RWPE2 (cell line): ENCODE measurements around the gene TMEM143.

ENCODE experiments used
- ATAC-seq: fragments of 200-7000 bp; cut with Tn5 transposase; 3 replicates; pipeline ENCODE4 v1.9.1; 2021; ENCODE audit warnings: low read depth
- DNase-seq: peaks from one replicate; pipeline ENCODE4 v3.0.0-alpha.2; 2020; ENCODE audit warnings: low spot score
- H3K27ac ChIP-seq: fragments of 450-650 bp; 2 replicates; pipeline ENCODE4 v1.5.1; 2017; ENCODE audit warnings: mild to moderate bottlenecking; ENCODE audit not compliant: poor library complexity, severe bottlenecking
- H3K27me3 ChIP-seq: fragments of 250-450 bp; sonication (Bioruptor Pico); 2 replicates; pipeline ENCODE4 v1.5.1; 2021; ENCODE audit warnings: mild to moderate bottlenecking, moderate library complexity; ENCODE audit not compliant: insufficient read depth, poor library complexity, severe bottlenecking
- H3K36me3 ChIP-seq: fragments of 250-450 bp; sonication (Bioruptor Pico); 2 replicates; pipeline ENCODE4 v1.5.1; 2020; ENCODE audit warnings: low read depth, mild to moderate bottlenecking, moderate library complexity
- H3K4me1 ChIP-seq: fragments of 250-450 bp; sonication (Bioruptor Pico); 2 replicates; pipeline ENCODE4 v1.5.1; 2021; ENCODE audit warnings: mild to moderate bottlenecking, moderate library complexity; ENCODE audit not compliant: insufficient read depth, poor library complexity, severe bottlenecking
- H3K4me3 ChIP-seq: fragments of 250-450 bp; sonication (Bioruptor Pico); 2 replicates; pipeline ENCODE4 v1.5.1; 2021; ENCODE audit warnings: mild to moderate bottlenecking, moderate library complexity; ENCODE audit not compliant: severe bottlenecking
- H3K9me3 ChIP-seq: fragments of 250-450 bp; sonication (Bioruptor Pico); 2 replicates; pipeline ENCODE4 v1.5.1; 2021; ENCODE audit warnings: mild to moderate bottlenecking, moderate library complexity; ENCODE audit not compliant: severe bottlenecking
- CTCF ChIP-seq: fragments of 450-650 bp; IDR thresholded peaks from one replicate; pipeline ENCODE4 v1.5.1; 2017; ENCODE audit warnings: mild to moderate bottlenecking, moderate library complexity; ENCODE audit not compliant: poor library complexity, severe bottlenecking

TMEM143 gene

DNA sequence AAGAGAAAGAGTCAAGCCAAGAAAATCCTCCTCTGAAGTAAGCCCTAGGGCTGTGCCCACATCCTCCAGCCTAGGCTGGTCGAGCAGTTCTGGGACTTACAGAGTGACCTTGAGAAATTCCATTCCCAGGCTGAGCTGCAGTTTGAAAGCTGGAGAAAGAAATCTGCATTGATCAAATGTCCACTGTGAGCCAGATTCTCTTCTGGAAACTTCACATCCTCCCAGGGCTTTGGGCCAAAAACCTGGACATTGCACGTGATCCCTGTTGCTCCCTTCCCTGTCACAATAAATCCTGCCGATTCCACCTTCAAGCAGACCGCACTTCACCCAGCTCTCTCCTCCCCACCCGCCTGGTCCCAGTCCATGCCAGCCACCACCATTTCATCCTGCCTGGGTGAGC, 15.7 kb downstream of the TMEM143 start:
- Histone ChIP-seq H3K27ac (no peak overlapping the region), H3K27me3 (no peaks in the 10 kb centered on the region), H3K4me1 (no peaks in the 10 kb centered on the region), H3K36me3 (no peaks in the 10 kb centered on the region), H3K4me3 (no peak overlapping the region), H3K9me3 (no peaks in the 10 kb centered on the region)
- TF ChIP-seq CTCF, result no peak
- DNase-seq, result no peak
- ATAC-seq, result no peak

DNA sequence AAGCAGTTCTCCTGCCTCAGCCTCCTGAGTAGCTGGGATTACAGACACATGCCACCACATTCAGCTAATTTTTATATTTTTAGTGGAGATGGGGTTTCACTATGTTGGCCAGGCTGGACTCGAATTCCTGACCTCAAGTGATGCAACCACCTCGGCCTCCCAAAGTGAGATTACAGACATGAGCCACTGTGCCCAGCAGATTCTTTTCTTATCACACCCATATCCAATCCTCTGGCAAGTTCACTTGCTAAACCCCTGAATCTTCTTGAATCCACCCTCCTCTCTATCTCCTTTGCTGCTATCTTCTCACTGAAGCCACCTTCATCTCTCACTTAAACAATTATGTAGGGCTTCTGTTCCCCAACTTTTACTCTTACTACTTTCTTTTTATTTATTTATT, 17.5 kb downstream of the TMEM143 start:
- no peak for TF ChIP-seq CTCF
- no peaks in the 10 kb centered on the region for H3K9me3 ChIP-seq
- H3K27me3 ChIP-seq, result no peaks in the 10 kb centered on the region
- H3K4me1 ChIP-seq, result no peaks in the 10 kb centered on the region
- no peak overlapping the region for H3K27ac ChIP-seq
- no peak for DNase-seq
- no peaks in the 10 kb centered on the region for H3K36me3 ChIP-seq
- no peak overlapping the region for H3K4me3 ChIP-seq
- ATAC-seq, result no peak

- no peak for TF ChIP-seq CTCF
- H3K4me3 ChIP-seq, result no peak overlapping the region
- no peaks in the 10 kb centered on the region for H3K4me1 ChIP-seq
- H3K27ac ChIP-seq, result no peak overlapping the region
- H3K9me3 ChIP-seq, result no peaks in the 10 kb centered on the region
- no peaks in the 10 kb centered on the region for H3K36me3 ChIP-seq
- DNase-seq, result no peak
- ATAC-seq, result no peak
- no peaks in the 10 kb centered on the region for H3K27me3 ChIP-seq
Measured at GRCh38 chr19:48344892-48345291, 18.8 kb downstream of the TMEM143 start.

- Histone ChIP-seq H3K4me1 (no peaks in the 10 kb centered on the region), H3K4me3 (no peak overlapping the region), H3K36me3 (no peaks in the 10 kb centered on the region), H3K27ac (no peak overlapping the region), H3K27me3 (no peaks in the 10 kb centered on the region), H3K9me3 (no peaks in the 10 kb centered on the region)
- ATAC-seq, result no peak
- no peak for TF ChIP-seq CTCF
- DNase-seq, result no peak
Measured at GRCh38 chr19:48342841-48343540, 20.7 kb downstream of the TMEM143 start.

DNA sequence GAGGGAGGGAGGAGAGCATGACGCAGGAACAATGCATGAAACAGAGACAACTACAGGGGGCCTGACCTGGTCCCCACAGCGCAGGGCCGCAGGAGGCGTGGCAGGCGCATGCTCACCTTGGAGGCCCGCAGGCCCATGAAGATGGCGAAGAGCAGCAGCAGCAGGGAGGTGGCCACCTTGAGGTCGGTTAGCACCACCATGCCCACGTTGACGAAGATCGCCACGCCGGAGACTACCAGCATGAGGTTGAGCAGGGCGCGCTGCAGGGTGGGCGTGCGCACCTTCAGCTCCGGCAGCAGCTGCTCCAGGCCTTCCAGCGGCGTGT, 21.4 kb downstream of the TMEM143 start:
- ATAC-seq (no peak), DNase-seq (no peak)
- H3K36me3 ChIP-seq, result no peaks in the 10 kb centered on the region
- H3K9me3 ChIP-seq, result no peaks in the 10 kb centered on the region
- H3K4me3 ChIP-seq, result no peak overlapping the region
- TF ChIP-seq CTCF, result no peak
- no peaks in the 10 kb centered on the region for H3K4me1 ChIP-seq
- H3K27me3 ChIP-seq, result no peaks in the 10 kb centered on the region
- H3K27ac ChIP-seq, result no peak overlapping the region
